B cell (primary cell): ENCODE data around the gene RAD51B. TPM values are rescaled to one million over a fixed set of nuclear protein-coding genes. Genes with fewer than 3 reads are reported as not detected.

Experiments used
- ATAC-seq: fragments of 200-7000 bp; cut with Tn5 transposase; one replicate; pipeline ENCODE4 v1.10.0; 2021; ENCODE audit warnings: low read depth, mild to moderate bottlenecking, moderate number of reproducible peaks, moderate library complexity
- CTCF ChIA-PET: fragments of 350-600 bp; sonication (Branson Sonifier 250); formaldehyde crosslinking; loops from one replicate; lab custom pipeline; 2021; ENCODE audit warnings: antibody characterized with exemption, inconsistent platforms; lab: Charles Lee
- POLR2A ChIA-PET: fragments of 350-600 bp; sonication (Branson Sonifier 250); formaldehyde crosslinking; loops from one replicate; lab custom pipeline; 2021; ENCODE audit warnings: antibody characterized with exemption; lab: Charles Lee
- DNase-seq: peaks from one replicate; pipeline ENCODE4 v3.0.0; 2013
- H2AFZ ChIP-seq: 2 replicates; pipeline ENCODE4 v1.6.1; 2012; ENCODE audit warnings: mild to moderate bottlenecking, low read depth, low read length; ENCODE audit not compliant: insufficient read depth, poor library complexity, severe bottlenecking
- H3K27ac ChIP-seq, 2 donors: 1 replicate in 1 of 2; 2 replicates in 1 of 2; pipeline ENCODE4 v1.5.1; 2012 to 2013; ENCODE audit warnings: low read length in 2 of 2, mild to moderate bottlenecking in 2 of 2, moderate library complexity in 1 of 2
- H3K27me3 ChIP-seq, 4 experiments: fragments of 200-600 bp in 1 of 4; sonication (generic) in 1 of 4; replicated peaks in 1 of 4; 1 replicate in 2 of 4; 2 replicates in 2 of 4; pipeline versions ENCODE4 v1.6.1 to v1.7.0; 2013 to 2016; ENCODE audit warnings: low read length in 3 of 4, mild to moderate bottlenecking in 2 of 4, mixed read lengths in 1 of 4, moderate library complexity in 1 of 4; ENCODE audit not compliant: insufficient read depth in 4 of 4, control insufficient read depth in 3 of 4; ENCODE audit errors: control extremely low read depth in 1 of 4
- H3K36me3 ChIP-seq, 2 experiments: replicated peaks in 1 of 2; 1 replicate in 1 of 2; 2 replicates in 1 of 2; pipeline versions ENCODE4 v1.6.1 to v1.7.1; 2013; ENCODE audit warnings: low read length in 1 of 2; ENCODE audit not compliant: insufficient read depth in 2 of 2, control insufficient read depth in 1 of 2; ENCODE audit errors: control extremely low read depth in 1 of 2, extremely low read depth in 1 of 2
- H3K4me1 ChIP-seq, 2 donors: fragments of 200-600 bp in 1 of 2; sonication (generic) in 1 of 2; 1 replicate in 1 of 2; 2 replicates in 1 of 2; pipeline versions ENCODE4 v1.5.1 to v1.6.1; 2013 to 2017; ENCODE audit warnings: low read length in 2 of 2; ENCODE audit not compliant: control insufficient read depth in 2 of 2, insufficient read depth in 2 of 2
- H3K4me2 ChIP-seq: replicated peaks from 2 replicates; pipeline ENCODE3; 2012; ENCODE audit warnings: mild to moderate bottlenecking, low read depth, low read length; ENCODE audit not compliant: poor library complexity, severe bottlenecking
- H3K4me3 ChIP-seq, 5 experiments: fragments of 200-600 bp in 1 of 5; sonication (generic) in 1 of 5; 1 replicate in 3 of 5; 2 replicates in 2 of 5; pipeline versions ENCODE4 v1.5.1 to v1.7.0; 2011 to 2016; ENCODE audit warnings: low read length in 4 of 5, mild to moderate bottlenecking in 4 of 5, low read depth in 2 of 5, control low read depth in 1 of 5, moderate library complexity in 1 of 5; ENCODE audit not compliant: insufficient read depth in 1 of 5; ENCODE audit errors: control extremely low read depth in 1 of 5, extremely low read depth in 1 of 5
- H3K79me2 ChIP-seq: fragments of 200-600 bp; sonication (generic); one replicate; pipeline ENCODE4 v1.6.0; 2016; ENCODE audit warnings: low read length; ENCODE audit not compliant: control insufficient read depth, insufficient read depth
- H3K9ac ChIP-seq: fragments of 200-600 bp; sonication (generic); 2 replicates; pipeline ENCODE4 v1.6.1; 2017; ENCODE audit warnings: mild to moderate bottlenecking, low read length, moderate library complexity
- H3K9me3 ChIP-seq, 3 donors: one replicate each; pipeline versions ENCODE4 v1.6.1 to v1.7.1; 2013; ENCODE audit warnings: low read length in 2 of 3; ENCODE audit not compliant: control insufficient read depth in 2 of 3, insufficient read depth in 1 of 3; ENCODE audit errors: control extremely low read depth in 1 of 3
- H4K20me1 ChIP-seq: 2 replicates; pipeline ENCODE4 v1.6.0; 2012; ENCODE audit warnings: mild to moderate bottlenecking, low read length; ENCODE audit not compliant: insufficient read depth, control insufficient read depth, poor library complexity, severe bottlenecking
- H3K27ac Mint-ChIP-seq: one replicate; pipeline ENCODE4 v1.8.0; 2021; ENCODE audit warnings: mixed read lengths
- H3K27me3 Mint-ChIP-seq: one replicate; pipeline ENCODE4 v1.8.0; 2021; ENCODE audit warnings: mixed read lengths
- H3K4me1 Mint-ChIP-seq: one replicate; pipeline ENCODE4 v1.8.0; 2021; ENCODE audit warnings: mixed read lengths
- H3K4me3 Mint-ChIP-seq: one replicate; pipeline ENCODE4 v1.8.0; 2021; ENCODE audit warnings: mixed read lengths
- H3K9me3 Mint-ChIP-seq: one replicate; pipeline ENCODE4 v1.8.0; 2022; ENCODE audit warnings: mixed read lengths; ENCODE audit not compliant: insufficient read depth
- EZH2 ChIP-seq: IDR thresholded peaks from 2 replicates; pipeline ENCODE4 v1.6.1; 2012; ENCODE audit warnings: borderline replicate concordance, low read depth, mild to moderate bottlenecking, moderate library complexity, low read length; ENCODE audit not compliant: insufficient read depth, poor library complexity, severe bottlenecking
- WGBS: methylation state at CpG from one replicate; pipeline ENCODE4 v1.1.5; 2013; ENCODE audit warnings: missing lambda C conversion rate; ENCODE audit not compliant: insufficient coverage; 5-methylcytosine and 5-hydroxymethylcytosine counted together
- intact Hi-C: fragments of 100-400 bp; cut with micrococcal nuclease; formaldehyde crosslinking; loops from one replicate; pipeline ENCODE4 v1.10.0; 2022
- polyA plus RNA-seq: library from polyadenylated mRNA; depleted of rRNA; stranded (reverse); fragments of >200 nt; gene quantifications from 2 replicates; pipeline ENCODE4 v1.2.3, GENCODE V29; 2012
- total RNA-seq, 2 donors: library from RNA; stranded (reverse); fragments of 120-200 nt in 1 of 2; gene quantifications; 1 replicate in 1 of 2; 2 replicates in 1 of 2; pipeline versions ENCODE4 v1.2.3 to v1.2.4, GENCODE V29; 2013 to 2022
- TF ChIP-seq, protein P1 (sequence below): fragments of 200-600 bp; IDR thresholded peaks from one replicate; pipeline ENCODE4 v1.8.0; 2022; ENCODE audit warnings: antibody characterized with exemption, mild to moderate bottlenecking

Gene RAD51B
- total and polyA plus RNA-seq, 2 donors (not counting 1 experiment from before 2014, with no cell fraction given) = 6.5 to 60.6 TPM

DNA sequence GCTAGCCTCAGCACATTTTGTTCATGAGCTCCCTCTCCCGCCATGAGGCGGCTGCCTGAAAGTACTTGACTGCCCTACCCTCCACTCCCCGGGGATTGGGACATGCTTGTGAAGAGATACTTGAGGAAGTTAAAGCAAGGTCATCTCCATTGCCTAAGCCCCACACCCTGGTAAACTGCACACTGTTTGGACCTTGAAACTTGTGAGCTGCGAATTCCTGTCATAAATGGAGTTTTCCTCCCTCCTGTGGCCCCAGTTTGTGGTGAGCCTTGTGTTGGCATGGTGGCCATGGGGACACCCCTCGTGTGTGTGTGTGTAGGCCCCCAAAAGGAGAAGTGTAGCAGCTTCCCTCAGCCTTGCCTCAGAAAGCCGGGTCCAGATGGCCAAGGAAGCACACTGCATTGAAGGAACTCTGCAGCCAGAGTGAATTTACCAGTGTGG lies 577.8 kb downstream of the RAD51B start:
- Histone ChIP-seq H3K4me3 (peak overlapping the region in 1 of 5 experiments; percentile 15), H3K79me2 (peaks cover 7% of the 10 kb centered on the region), H3K9me3 (no peaks in the 10 kb centered on the region), H2AFZ (peak overlapping the region; percentile 45), H3K36me3 (no peaks in the 10 kb centered on the region), H3K27me3 (no peaks in the 10 kb centered on the region), H3K4me2 (peak overlapping the region; percentile 44), H3K4me1 (peaks cover 71 to 76% of the 10 kb centered on the region in 2 donors), H4K20me1 (no peaks in the 10 kb centered on the region), H3K27ac (peak overlapping the region; percentile 35 to 57), H3K9ac (no peak overlapping the region)
- Mint-ChIP-seq H3K4me1 (peaks cover 81% of the 10 kb centered on the region), H3K9me3 (no peaks in the 10 kb centered on the region), H3K27ac (peak overlapping the region; percentile 66), H3K4me3 (no peak overlapping the region), H3K27me3 (no peaks in the 10 kb centered on the region)
- CTCF ChIA-PET = interaction anchor here (0.5 to 2.0 kb wide), 5 partner anchors 11 to 149 kb away, joined by 3 to 6 read pairs (median 4); no protein-coding TSS in a partner anchor
- 27% methylated on average over 3 of the region's 6 CpGs for WGBS
- TF ChIP-seq, protein P1, sequence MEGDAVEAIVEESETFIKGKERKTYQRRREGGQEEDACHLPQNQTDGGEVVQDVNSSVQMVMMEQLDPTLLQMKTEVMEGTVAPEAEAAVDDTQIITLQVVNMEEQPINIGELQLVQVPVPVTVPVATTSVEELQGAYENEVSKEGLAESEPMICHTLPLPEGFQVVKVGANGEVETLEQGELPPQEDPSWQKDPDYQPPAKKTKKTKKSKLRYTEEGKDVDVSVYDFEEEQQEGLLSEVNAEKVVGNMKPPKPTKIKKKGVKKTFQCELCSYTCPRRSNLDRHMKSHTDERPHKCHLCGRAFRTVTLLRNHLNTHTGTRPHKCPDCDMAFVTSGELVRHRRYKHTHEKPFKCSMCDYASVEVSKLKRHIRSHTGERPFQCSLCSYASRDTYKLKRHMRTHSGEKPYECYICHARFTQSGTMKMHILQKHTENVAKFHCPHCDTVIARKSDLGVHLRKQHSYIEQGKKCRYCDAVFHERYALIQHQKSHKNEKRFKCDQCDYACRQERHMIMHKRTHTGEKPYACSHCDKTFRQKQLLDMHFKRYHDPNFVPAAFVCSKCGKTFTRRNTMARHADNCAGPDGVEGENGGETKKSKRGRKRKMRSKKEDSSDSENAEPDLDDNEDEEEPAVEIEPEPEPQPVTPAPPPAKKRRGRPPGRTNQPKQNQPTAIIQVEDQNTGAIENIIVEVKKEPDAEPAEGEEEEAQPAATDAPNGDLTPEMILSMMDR = no peak
- TF ChIP-seq EZH2 = no peak
- DNase-seq (peak; percentile 56), ATAC-seq (peak; percentile 25)
- POLR2A ChIA-PET = interaction anchor here (0.5 to 1.0 kb wide), 2 partner anchors 80 to 110 kb away, joined by 3 to 4 read pairs; no protein-coding TSS in a partner anchor
- intact Hi-C loops = loop anchor here (2.0 kb wide), 1 partner anchor 21 kb away; no protein-coding TSS in a partner anchor

DNA sequence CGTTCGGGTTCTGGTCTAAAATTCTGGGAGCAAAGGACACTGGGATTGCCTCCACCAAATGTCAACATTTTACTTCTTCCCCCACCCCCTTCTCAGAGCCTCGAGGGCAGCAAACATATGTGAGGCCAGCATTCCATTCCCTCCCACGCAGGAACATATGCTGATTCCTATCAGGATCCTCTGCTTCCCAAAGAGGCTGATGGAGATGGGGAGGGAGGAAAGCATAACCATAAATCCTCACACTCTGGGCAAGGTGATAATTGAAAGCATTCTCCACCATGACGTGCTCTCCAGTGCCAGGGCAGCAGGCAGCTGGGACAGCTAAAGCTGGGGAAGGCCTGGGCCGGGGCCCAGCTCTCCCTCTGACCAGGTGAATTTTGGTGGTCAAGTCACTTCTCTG lies 578.2 kb downstream of the RAD51B start:
- Histone ChIP-seq H3K36me3 (no peaks in the 10 kb centered on the region), H3K27ac (peak overlapping the region; percentile 35 to 57), H3K9ac (no peak overlapping the region), H3K4me3 (no peak overlapping the region), H3K4me2 (peak overlapping the region; percentile 44), H2AFZ (peak overlapping the region; percentile 45), H3K27me3 (no peaks in the 10 kb centered on the region), H4K20me1 (no peaks in the 10 kb centered on the region), H3K4me1 (peaks cover 71 to 76% of the 10 kb centered on the region in 2 donors), H3K79me2 (peaks cover 7% of the 10 kb centered on the region), H3K9me3 (no peaks in the 10 kb centered on the region)
- 64% methylated on average over 4 of the region's 6 CpGs for WGBS
- H3K27me3 Mint-ChIP-seq = no peaks in the 10 kb centered on the region
- peaks cover 81% of the 10 kb centered on the region for H3K4me1 Mint-ChIP-seq
- DNase-seq (no peak), ATAC-seq (no peak)
- peak overlapping the region; percentile 11 for H3K4me3 Mint-ChIP-seq
- ChIA-PET CTCF (interaction anchor here (0.9 to 2.0 kb wide), 4 partner anchors 10 to 149 kb away, joined by 3 to 6 read pairs (median 4); no protein-coding TSS in a partner anchor), POLR2A (interaction anchor here (0.5 to 1.0 kb wide), 2 partner anchors 80 to 109 kb away, joined by 3 to 4 read pairs; no protein-coding TSS in a partner anchor)
- H3K27ac Mint-ChIP-seq = peak overlapping the region; percentile 70
- H3K9me3 Mint-ChIP-seq = no peaks in the 10 kb centered on the region
- intact Hi-C loops = loop anchor here (2.0 kb wide), 1 partner anchor 21 kb away; no protein-coding TSS in a partner anchor
- TF ChIP-seq, protein P1 = no peak
- TF ChIP-seq EZH2 = no peak
